OCI-LY1 (cell line): Measurements from ENCODE around the gene FAF1.

Experiments used
- H2AFZ ChIP-seq: fragments of 200-600 bp; sonication (generic), shearing (Covaris generic); 2 replicates; pipeline ENCODE4 v1.6.0; 2014; ENCODE audit warnings: antibody characterized with exemption, mild to moderate bottlenecking, low read length
- H3F3A ChIP-seq: fragments of 200-600 bp; sonication (generic), shearing (Covaris generic); 2 replicates; pipeline ENCODE4 v1.6.0; 2014; ENCODE audit warnings: mild to moderate bottlenecking, antibody characterized with exemption, low read length, moderate library complexity; ENCODE audit not compliant: insufficient read depth
- H3K27ac ChIP-seq: fragments of 200-600 bp; sonication (generic); 2 replicates; pipeline ENCODE4 v1.5.1; 2014; ENCODE audit warnings: low read length, mixed run types, mild to moderate bottlenecking, low read depth; ENCODE audit not compliant: poor library complexity, severe bottlenecking
- H3K27me3 ChIP-seq: fragments of 200-600 bp; sonication (generic); 2 replicates; pipeline ENCODE4 v1.6.0; 2014; ENCODE audit warnings: antibody characterized with exemption, mild to moderate bottlenecking, low read length, moderate library complexity; ENCODE audit not compliant: insufficient read depth
- H3K36me3 ChIP-seq: fragments of 200-600 bp; sonication (generic); 2 replicates; pipeline ENCODE4 v1.6.1; 2014; ENCODE audit warnings: mild to moderate bottlenecking, antibody characterized with exemption, low read length, moderate library complexity, mixed read lengths; ENCODE audit not compliant: insufficient read depth
- H3K4me1 ChIP-seq: fragments of 200-600 bp; sonication (generic); 2 replicates; pipeline ENCODE4 v1.5.1; 2014; ENCODE audit warnings: mild to moderate bottlenecking, low read length, moderate library complexity; ENCODE audit not compliant: insufficient read depth, severe bottlenecking
- H3K4me2 ChIP-seq: fragments of 200-600 bp; sonication (generic), shearing (Covaris generic); 2 replicates; pipeline ENCODE4 v1.6.1; 2014; ENCODE audit warnings: low read length
- H3K4me3 ChIP-seq: fragments of 200-600 bp; sonication (generic); 2 replicates; pipeline ENCODE4 v1.5.1; 2014; ENCODE audit warnings: low read length, low read depth, mild to moderate bottlenecking, mixed read lengths; ENCODE audit not compliant: poor library complexity, severe bottlenecking
- H3K79me2 ChIP-seq: fragments of 200-600 bp; shearing (Covaris generic); 2 replicates; pipeline ENCODE4 v1.6.1; 2016; ENCODE audit warnings: mixed run types, low read length, mixed read lengths; ENCODE audit not compliant: insufficient read depth
- H3K9ac ChIP-seq: fragments of 200-600 bp; sonication (generic), shearing (Covaris generic); 2 replicates; pipeline ENCODE4 v1.6.1; 2014; ENCODE audit warnings: mild to moderate bottlenecking, low read length, mixed read lengths
- H3K9me2 ChIP-seq: fragments of 200-600 bp; sonication (generic), shearing (Covaris generic); 2 replicates; pipeline ENCODE4 v1.6.1; 2014; ENCODE audit warnings: low read depth, mild to moderate bottlenecking, low read length, mixed read lengths
- H3K9me3 ChIP-seq: fragments of 200-600 bp; shearing (Covaris generic); 2 replicates; pipeline ENCODE4 v1.6.1; 2014; ENCODE audit warnings: low read length, mixed read lengths
- H4K20me1 ChIP-seq: fragments of 200-600 bp; sonication (generic), shearing (Covaris generic); 2 replicates; pipeline ENCODE4 v1.6.0; 2016; ENCODE audit warnings: mild to moderate bottlenecking, low read length; ENCODE audit not compliant: insufficient read depth
- EZH2 ChIP-seq: fragments of 200-600 bp; sonication (generic), shearing (Covaris generic); IDR thresholded peaks from 2 replicates; pipeline ENCODE4 v1.8.0; 2017; ENCODE audit warnings: borderline replicate concordance, mixed run types, mild to moderate bottlenecking, antibody characterized with exemption, low read length, moderate library complexity, mixed read lengths
- TF ChIP-seq, protein P1 (sequence below): fragments of 200-600 bp; sonication (generic), shearing (Covaris generic); IDR thresholded peaks from 2 replicates; pipeline ENCODE4 v1.5.1; 2017; ENCODE audit warnings: mild to moderate bottlenecking, antibody characterized with exemption, low read length, moderate library complexity, mixed read lengths

Gene FAF1

GRCh38 chr1:50438945-50439344 is 521.1 kb downstream of the FAF1 start:
- H3K4me2 ChIP-seq = no peak overlapping the region
- no peaks in the 10 kb centered on the region for H3K79me2 ChIP-seq
- no peaks in the 10 kb centered on the region for H3K27me3 ChIP-seq
- no peak overlapping the region for H3K4me3 ChIP-seq
- H3F3A ChIP-seq = no peaks in the 10 kb centered on the region
- H3K4me1 ChIP-seq = no peaks in the 10 kb centered on the region
- no peaks in the 10 kb centered on the region for H3K9me3 ChIP-seq
- no peak overlapping the region for H2AFZ ChIP-seq
- no peaks in the 10 kb centered on the region for H4K20me1 ChIP-seq
- H3K9me2 ChIP-seq = no peaks in the 10 kb centered on the region
- peaks cover 18% of the 10 kb centered on the region; the same call in 1 of the 2 replicates for H3K36me3 ChIP-seq
- no peak overlapping the region for H3K9ac ChIP-seq
- TF ChIP-seq EZH2 = no peak
- TF ChIP-seq, protein P1, sequence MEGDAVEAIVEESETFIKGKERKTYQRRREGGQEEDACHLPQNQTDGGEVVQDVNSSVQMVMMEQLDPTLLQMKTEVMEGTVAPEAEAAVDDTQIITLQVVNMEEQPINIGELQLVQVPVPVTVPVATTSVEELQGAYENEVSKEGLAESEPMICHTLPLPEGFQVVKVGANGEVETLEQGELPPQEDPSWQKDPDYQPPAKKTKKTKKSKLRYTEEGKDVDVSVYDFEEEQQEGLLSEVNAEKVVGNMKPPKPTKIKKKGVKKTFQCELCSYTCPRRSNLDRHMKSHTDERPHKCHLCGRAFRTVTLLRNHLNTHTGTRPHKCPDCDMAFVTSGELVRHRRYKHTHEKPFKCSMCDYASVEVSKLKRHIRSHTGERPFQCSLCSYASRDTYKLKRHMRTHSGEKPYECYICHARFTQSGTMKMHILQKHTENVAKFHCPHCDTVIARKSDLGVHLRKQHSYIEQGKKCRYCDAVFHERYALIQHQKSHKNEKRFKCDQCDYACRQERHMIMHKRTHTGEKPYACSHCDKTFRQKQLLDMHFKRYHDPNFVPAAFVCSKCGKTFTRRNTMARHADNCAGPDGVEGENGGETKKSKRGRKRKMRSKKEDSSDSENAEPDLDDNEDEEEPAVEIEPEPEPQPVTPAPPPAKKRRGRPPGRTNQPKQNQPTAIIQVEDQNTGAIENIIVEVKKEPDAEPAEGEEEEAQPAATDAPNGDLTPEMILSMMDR = no peak
- no peak overlapping the region for H3K27ac ChIP-seq

DNA sequence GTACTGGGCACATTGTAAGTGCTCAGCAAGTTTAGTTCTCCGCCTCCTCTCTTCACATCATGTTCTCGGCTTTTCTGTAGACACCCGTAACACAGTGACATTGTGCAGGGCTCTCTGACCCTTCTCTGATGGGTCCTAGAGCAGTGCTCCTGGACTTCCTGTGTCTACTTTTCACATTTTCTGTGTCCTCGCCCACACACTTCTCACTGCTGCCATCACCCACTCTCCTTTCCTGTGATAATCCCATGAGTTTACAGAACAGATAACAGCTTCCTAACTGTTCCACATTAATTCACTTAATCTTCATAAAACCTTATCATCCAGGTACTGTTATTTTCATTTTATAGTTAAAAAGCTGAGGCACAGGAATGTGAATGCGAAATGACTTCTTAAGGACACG is 523.6 kb downstream of the FAF1 start:
- H3K27ac ChIP-seq = no peak overlapping the region
- H3K9me3 ChIP-seq = no peaks in the 10 kb centered on the region
- H4K20me1 ChIP-seq = no peaks in the 10 kb centered on the region
- no peaks in the 10 kb centered on the region for H3K27me3 ChIP-seq
- no peak overlapping the region for H3K4me2 ChIP-seq
- H3K9ac ChIP-seq = no peak overlapping the region
- H3K4me1 ChIP-seq = no peaks in the 10 kb centered on the region
- H3K79me2 ChIP-seq = no peaks in the 10 kb centered on the region
- H3K36me3 ChIP-seq = peaks cover 18% of the 10 kb centered on the region; the same call in 1 of the 2 replicates
- no peak overlapping the region for H2AFZ ChIP-seq
- no peaks in the 10 kb centered on the region for H3F3A ChIP-seq
- no peaks in the 10 kb centered on the region for H3K9me2 ChIP-seq
- no peak overlapping the region for H3K4me3 ChIP-seq
- TF ChIP-seq, protein P1 = no peak
- no peak for TF ChIP-seq EZH2

GRCh38 chr1:50430010-50430405 is 530.1 kb downstream of the FAF1 start:
- no peaks in the 10 kb centered on the region for H3K79me2 ChIP-seq
- TF ChIP-seq, protein P1 = no peak
- H3K9ac ChIP-seq = no peak overlapping the region
- H4K20me1 ChIP-seq = no peaks in the 10 kb centered on the region
- H3F3A ChIP-seq = no peaks in the 10 kb centered on the region
- H3K27me3 ChIP-seq = no peaks in the 10 kb centered on the region
- H3K9me2 ChIP-seq = no peaks in the 10 kb centered on the region
- H3K4me1 ChIP-seq = no peaks in the 10 kb centered on the region
- no peak overlapping the region for H3K4me3 ChIP-seq
- H3K4me2 ChIP-seq = no peak overlapping the region
- no peaks in the 10 kb centered on the region for H3K9me3 ChIP-seq
- no peak overlapping the region for H3K27ac ChIP-seq
- no peak overlapping the region for H2AFZ ChIP-seq
- H3K36me3 ChIP-seq = no peaks in the 10 kb centered on the region
